Posterior cingulate gyrus (tissue), 11 donors: Measurements from ENCODE around the gene NLRP7.
A peak's percentile ranks its signal among the peaks of the same experiment; 100 is the strongest.
"Not testable (repeated sequence)": the region's sequence is repeated elsewhere in the genome, so short reads cannot be mapped to it uniquely, and the experiment has no call there.

Experiments
- DNase-seq, 10 donors: peaks; one replicate each; pipeline versions ENCODE4 v3.0.0 to v3.0.0-alpha.2; 2020 to 2021; ENCODE audit warnings: mixed read lengths in 3 of 10
- intact Hi-C: fragments of 100-400 bp; cut with DNase I; formaldehyde crosslinking; loops from one replicate; pipeline ENCODE4 v1.15.1; 2023

The NLRP7 gene

DNA sequence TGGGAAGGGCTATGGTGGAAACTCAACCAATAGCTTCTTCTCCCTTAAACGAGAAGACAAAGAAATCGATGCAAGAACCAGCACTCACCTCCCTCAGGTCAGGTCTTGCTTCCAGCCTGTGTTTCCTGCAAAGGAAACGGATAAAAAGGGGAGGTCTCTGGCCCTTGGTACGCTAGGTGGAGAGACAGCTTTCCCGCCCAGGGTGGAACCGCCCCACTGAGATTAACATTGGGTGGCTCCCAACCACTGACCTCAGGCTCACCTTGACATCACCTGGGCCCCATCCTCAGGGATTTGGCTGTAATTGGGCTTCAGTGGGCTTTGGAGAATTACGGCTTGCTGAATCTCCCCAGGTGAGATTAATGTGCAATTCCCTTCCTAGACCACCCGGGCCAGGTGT lies at the start of gene NLRP7:
TSS of gene NLRP7 (minus strand) at position 150 of the 400 bp plus-strand sequence.
- intact Hi-C loops = no loop called here
- DNase-seq = no peak

DNA sequence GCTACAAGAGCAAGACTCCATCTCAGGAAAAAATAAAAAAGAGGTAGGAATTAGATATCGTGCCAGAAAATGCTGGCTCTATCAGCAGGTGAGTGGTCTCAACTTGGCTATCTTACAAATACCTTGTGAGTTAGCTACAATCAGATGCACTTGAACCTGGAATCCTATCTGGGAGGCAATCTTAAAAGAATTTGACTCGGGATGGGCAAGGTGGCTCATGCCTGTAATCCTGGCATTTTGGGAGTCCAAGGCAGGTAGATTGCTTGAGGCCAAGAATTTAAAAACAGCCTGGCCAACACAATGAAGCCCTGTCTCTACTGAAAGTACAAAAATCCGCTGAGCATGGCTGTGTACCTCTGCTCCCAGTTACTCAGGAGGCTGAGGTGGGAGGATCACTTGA lies 48.2 kb upstream of the NLRP7 start:
- intact Hi-C loops = no loop called here

DNA sequence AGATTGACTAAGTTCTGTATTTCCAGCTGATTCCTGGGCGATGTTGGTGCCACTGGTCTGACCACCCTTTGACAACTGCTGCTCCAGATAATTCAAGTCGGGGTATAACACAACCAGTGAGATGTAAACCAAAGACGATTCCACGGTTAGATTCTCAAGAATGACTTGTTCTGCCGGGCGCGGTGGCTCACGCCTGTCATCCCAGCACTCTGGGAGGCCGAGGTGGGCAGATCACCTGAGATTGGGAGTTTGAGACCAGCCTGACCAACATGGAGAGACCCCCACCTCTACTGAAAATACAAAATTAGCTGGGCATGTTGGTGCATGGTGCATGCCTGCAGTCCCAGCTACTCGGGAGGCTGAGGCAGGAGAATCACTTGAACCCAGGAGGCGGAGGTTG lies 42.2 kb upstream of the NLRP7 start:
- intact Hi-C loops, DNase-seq: not testable (repeated sequence)

More for the DNA sequence above, 48.2 kb upstream of the NLRP7 start:
- no peak for DNase-seq

DNA sequence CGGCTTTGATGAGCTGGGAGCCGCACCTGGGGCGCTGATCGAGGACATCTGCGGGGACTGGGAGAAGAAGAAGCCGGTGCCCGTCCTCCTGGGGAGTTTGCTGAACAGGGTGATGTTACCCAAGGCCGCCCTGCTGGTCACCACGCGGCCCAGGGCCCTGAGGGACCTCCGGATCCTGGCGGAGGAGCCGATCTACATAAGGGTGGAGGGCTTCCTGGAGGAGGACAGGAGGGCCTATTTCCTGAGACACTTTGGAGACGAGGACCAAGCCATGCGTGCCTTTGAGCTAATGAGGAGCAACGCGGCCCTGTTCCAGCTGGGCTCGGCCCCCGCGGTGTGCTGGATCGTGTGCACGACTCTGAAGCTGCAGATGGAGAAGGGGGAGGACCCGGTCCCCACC lies 35.2 kb upstream of the NLRP7 start:
- DNase-seq = peak in 1 of 10 donors; percentile 71
- intact Hi-C loops = not testable (repeated sequence)

DNA sequence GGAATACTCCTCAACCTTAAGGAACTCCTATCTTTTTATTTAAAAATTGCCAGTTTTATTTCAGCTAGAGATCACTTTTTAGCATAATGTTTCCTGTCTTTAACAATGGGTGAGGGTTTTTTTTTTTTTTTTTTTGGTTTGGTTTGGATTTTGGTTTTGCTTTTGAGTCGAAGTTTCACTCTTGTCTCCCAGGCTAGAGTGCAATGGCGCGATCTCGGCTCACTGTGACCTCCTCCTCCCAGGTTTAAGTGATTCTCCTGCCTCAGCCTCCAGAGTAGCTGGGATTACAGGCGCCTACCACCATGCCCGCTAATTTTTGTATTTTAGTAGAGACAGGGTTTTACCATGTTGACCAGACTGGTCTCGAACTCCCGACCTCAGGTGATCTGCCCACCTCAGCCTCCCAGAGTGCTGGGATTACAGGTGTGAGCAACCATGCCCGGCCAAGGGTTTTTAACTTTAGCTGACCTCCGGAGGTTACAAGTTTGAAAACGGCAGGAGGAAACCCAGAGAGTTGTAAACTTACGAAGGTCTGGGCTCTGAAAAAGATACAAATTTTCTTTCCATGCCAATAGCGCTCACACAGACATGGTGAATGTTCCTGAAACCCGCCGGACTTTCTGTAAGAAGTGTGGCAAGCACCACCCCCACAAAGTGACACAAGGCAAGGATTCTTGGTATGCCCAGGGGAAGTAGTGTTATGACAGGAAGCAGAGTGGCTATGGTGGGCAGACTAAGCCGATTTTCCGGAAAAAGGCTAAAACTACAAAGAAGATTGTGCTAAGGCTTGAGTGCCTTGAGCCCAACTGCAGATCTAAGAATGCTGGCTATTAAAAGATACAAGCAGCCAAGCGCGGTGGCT lies 26.1 kb upstream of the NLRP7 start:
- intact Hi-C loops = not testable (repeated sequence)

DNA sequence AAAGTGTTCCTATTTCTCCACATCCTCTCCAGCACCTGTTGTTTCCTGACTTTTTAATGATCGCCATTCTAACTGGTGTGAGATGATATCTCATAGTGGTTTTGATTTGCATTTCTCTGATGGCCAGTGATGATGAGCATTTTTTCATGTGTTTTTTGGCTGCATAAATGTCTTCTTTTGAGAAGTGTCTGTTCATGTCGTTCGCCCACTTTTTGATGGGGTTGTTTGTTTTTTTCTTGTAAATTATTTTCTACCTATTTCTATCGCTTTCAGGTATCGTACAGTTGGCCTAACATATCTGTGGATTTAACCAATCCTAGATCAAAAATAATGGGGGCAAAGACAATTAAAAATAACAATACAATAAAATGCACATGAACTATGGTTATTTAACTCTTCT lies 24.1 kb upstream of the NLRP7 start:
- DNase-seq, intact Hi-C loops: not testable (repeated sequence)

More for the DNA sequence above, 26.1 kb upstream of the NLRP7 start:
- DNase-seq = peak in 1 of 10 donors; percentile 50

DNA sequence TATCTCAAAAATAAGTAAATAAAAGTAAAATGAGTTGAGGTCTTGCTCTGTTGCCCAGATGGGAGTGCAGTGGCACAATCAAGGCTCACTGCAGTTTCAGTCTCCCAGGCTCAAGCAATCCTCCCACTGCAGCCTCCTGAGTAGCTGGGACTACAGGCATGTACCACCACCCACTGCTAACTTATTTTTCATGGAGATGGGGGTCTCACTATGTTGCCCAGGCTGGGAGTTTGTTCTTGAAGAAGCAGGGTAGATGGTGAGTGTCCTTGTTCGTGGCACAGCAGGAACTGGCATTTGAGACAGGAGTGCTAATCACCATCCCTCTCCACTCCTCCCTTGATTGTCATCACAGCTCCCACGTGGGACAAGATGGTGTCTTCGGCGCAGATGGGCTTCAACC lies 22.3 kb upstream of the NLRP7 start:
- no peak for DNase-seq
- intact Hi-C loops = no loop called here

DNA sequence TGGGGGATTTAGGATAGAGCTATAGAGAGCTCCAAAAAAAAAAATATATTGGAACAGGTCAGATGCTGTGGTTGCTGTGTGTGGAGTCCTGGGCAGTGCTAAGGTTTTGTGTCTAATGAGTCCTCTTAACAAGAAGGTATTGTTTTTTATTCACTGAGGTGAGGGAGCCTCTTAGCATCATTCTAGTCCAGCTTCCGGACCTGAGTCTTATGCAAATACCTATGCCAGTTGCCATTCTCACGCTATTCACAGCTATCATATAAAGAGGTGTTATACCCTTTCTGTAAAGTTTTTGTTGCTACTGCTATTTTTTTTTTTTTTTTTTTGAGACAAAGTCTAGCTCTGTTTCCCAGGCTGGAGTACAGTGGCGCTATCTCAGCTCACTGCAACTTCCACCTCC lies 20.3 kb upstream of the NLRP7 start:
- intact Hi-C loops = no loop called here

DNA sequence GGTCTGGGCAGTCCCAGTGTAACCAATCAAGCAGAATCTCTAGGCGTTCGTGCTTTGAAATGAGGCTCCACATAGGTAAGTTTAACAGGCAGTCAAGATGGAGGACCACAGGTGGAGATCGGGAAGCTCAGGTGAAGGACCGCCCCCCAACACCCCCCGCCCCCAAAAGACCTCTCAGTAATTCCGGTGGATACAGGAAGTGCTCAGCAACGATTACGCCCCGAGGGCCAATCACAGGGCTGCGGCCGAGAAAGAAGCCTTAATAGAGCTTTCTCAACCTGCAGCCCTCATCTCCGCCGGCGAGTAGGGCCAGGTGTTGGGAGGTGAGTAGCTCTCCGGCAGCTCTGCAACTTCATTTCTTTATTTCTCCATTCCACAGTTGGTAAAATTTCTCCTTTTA lies 17.7 kb upstream of the NLRP7 start:
- DNase-seq, intact Hi-C loops: not testable (repeated sequence)

More for the DNA sequence above, 20.3 kb upstream of the NLRP7 start:
- no peak for DNase-seq

DNA sequence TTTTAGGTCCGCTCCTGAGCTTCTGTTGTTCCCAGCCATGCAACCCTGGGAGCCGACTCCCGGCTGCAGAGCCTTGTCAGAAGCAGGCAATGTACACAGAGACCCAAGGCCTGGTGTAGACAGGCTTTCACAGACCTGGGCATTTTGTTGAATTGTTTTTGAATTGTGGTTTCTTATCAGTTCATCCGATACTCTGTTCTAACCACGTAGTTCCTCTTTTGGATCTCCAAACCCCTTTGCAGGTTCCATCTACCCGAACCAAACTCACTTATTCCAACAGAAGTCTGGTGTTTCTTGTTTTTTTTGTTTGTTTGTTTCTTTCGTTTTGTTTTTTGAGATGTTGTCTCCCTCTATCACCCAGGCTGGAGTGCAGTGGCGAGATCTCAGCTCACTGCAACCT lies 12.5 kb upstream of the NLRP7 start:
- intact Hi-C loops = no loop called here
- no peak for DNase-seq

DNA sequence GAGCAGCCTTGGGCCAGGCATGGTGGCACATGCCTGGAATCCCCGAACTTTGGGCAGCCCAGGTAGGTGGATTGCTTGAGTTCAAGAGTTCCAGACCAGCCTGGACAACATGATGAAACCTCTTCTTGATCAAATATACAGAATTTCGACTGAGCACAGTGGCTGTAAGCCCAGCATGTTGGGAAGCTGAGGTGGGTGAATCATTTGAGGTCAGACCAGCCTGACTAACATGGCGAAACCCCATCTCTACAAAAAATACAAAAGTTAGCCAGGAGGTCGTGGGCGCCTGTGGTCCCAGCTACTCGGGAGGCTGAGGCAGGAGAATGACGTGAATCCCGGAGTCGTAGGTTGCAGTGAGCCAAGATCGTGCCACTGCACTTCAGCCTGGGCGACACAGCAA lies 8.0 kb upstream of the NLRP7 start:
- intact Hi-C loops = no loop called here
- DNase-seq = no peak

DNA sequence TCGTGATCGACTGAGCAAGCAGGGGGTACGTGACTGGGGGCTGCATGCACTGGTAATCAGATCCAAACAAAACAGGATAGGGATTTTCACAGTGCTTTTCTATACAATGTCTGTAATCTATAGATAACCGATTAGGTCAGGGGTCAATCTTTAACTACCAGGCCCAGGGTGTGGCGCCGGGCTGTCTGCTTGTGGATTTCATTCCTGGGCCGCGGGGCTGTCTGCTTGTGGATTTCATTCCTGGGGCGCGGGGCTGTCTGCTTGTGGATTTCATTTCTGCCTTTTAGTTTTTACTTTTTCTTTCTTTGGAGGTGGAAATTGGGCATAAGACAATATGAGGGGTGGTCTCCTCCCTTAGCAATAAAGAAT lies 6.0 kb upstream of the NLRP7 start:
- intact Hi-C loops, DNase-seq: not testable (repeated sequence)

DNA sequence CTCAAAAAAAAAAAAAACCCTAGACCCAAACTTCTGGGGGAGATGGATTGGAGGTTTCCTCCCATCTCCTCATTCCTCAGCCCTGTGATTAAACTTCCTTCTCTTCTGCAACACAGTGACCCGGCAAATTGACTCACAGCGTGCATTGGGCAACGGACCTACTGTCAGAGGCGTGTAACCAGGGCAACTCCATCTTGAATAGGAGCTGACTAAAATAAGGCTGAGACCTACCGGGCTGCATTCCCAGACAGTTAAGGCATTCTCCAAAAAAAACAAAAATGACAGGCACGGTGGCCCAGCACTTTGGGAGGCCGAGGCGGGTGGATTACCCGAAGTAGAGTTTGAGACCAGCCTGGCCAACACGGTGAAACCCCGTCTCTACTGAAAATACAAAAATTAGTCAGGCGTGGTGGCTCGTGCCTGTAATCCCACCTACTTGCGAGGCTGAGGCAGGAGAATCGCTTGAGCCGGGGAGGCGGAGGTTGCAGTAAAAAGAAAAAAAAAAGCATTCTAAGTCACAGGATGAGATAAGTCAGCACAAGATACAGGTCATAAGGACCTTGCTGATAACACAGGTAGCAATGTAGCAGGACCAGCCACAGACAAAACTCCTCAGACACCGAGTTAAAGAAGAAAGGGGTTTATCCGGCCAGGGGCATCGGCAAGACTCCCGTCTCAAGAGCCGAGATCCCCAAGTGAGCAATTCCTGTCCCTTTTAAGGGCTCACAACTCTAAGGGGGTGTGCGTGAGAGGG lies 5.4 kb upstream of the NLRP7 start:
- DNase-seq = peak; percentile 11 to 93 (median 44)
- intact Hi-C loops = no loop called here

DNA sequence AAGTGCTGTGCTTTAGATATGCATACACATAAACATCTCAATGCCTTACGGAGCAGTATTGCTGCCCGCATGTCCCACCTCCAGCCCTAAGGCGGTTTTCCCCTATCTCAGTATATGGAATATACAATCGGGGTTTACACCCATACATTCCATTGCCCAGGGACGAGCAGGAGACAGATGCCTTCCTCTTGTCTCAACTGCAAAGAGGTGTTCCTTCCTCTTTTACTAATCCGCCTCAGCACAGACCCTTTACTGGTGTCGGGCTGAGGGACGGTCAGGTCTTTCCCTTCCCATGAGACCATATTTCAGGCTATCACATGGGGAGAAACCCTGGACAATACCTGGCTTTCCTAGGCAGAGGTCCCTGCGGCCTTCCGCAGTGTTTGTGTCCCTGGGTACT lies 3.2 kb upstream of the NLRP7 start:
- intact Hi-C loops = not testable (repeated sequence)

DNA sequence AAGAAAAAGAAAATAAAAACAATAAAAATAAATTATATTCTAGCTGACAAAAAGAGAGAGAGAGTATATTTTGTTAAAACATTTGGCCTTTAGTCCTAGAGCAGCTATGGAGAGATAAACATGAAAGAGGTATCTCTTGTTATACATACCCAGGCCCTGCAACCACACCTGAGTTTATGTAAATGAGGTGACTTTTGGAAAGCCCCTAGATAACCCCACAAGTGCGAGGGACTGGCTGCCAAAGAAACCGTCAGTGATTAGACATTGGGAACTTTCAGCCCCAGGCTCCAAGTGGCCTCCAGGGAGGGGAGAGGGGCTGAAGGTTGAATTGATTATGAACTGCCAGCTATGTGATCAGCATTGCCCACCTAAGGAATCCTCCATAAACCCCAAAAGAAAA lies 2.1 kb upstream of the NLRP7 start:
- no peak for DNase-seq
- intact Hi-C loops = no loop called here

More for the DNA sequence above, 3.2 kb upstream of the NLRP7 start:
- DNase-seq = not testable (repeated sequence)

DNA sequence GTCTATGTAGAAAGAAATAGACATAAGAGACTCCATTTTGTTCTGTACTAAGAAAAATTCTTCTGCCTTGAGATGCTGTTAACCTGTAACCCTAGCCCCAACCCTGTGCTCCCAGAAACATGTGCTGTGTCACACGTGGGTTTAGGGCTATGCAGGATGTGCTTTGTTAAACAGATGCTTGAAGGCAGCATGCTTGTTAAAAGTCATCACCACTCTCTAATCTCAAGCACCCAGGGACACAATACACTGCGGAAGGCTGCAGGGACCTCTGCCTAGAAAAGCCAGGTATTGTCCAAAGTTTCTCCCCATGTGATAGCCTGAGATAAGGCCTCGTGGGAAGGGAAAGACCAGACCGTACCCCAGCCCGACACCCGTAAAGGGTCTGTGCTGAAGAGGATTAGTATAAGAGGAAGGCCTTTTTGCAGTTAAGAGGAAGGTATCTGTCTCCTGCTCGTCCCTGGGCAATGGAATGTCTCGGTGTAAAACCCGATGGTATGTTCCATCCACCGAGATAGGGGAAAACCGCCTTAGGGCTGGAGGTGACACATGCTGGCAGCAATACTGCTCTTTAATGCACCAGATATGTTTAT lies 3.5 kb downstream of the NLRP7 start:
- DNase-seq, intact Hi-C loops: not testable (repeated sequence)

DNA sequence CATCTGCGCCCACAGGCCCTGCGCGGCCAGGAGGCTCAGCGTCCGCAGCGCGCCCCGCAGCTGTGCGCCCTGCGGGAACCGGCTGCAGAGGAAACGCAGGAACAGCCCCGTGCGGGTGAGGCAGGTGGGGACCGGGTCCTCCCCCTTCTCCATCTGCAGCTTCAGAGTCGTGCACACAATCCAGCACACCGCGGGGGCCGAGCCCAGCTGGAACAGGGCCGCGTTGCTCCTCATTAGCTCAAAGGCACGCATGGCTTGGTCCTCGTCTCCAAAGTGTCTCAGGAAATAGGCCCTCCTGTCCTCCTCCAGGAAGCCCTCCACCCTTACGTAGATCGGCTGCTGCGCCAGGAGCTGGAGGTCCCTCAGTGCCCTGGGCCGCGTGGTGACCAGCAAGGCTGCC lies 7.8 kb downstream of the NLRP7 start:
- intact Hi-C loops, DNase-seq: not testable (repeated sequence)

DNA sequence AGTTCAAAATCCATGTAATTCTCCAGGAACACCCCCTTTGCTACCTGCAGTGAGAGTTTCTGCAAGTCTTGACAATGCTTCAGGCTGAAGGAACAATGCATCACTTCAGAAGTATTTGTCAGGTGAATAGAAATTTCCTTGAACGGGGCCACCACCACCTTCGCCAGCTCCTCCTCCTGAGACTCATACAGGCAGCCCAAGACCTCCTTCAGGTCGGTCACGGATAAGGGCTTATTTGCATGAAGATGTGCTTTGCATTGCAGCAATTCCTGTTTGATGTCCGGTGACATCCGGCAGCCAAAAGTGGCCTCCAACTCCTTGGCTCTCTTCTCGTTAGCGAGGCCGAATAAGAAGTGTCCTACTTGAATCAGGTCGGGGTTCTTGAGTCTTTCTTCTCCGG lies 8.4 kb downstream of the NLRP7 start:
- intact Hi-C loops = no loop called here
- DNase-seq = no peak

DNA sequence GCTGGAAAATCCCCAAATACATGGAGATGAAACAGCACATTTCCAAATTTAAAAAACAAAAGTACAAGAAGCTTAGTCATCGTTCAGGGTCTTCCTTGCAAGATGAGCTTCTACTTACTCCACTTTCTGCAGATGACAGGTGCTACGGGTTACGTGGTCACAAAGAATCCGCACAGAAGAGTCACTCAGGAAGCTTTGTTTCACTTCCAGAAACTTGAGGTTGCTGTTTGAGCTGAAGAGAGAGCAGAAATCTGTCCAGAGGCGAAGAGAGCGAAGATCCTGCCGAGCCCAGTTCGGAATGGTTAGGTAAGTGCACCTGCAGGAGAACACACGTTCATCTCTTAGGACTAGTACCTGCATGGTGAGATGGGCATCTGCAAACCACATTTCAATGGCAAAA lies 9.4 kb downstream of the NLRP7 start:
- DNase-seq = no peak
- intact Hi-C loops = no loop called here

DNA sequence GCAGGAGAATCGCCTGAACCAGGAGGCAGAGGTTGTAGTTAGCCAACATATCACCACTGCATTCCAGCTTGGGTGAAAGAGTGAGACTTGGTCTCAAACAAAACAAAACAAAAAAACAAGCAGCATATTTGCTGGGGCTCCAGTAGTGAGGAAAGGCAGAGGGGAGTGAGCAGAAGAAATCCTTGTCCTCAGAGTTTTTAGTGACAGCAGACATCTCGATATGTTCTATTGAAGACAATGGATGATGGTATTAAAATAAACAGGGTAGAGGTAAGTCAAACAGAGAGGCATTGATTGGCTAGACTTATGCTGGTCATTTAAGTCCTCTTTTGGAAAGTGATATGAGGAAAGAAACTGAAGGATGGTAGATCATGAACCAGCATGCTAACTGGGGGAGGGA lies 19.0 kb downstream of the NLRP7 start:
- DNase-seq = no peak
- intact Hi-C loops = no loop called here

DNA sequence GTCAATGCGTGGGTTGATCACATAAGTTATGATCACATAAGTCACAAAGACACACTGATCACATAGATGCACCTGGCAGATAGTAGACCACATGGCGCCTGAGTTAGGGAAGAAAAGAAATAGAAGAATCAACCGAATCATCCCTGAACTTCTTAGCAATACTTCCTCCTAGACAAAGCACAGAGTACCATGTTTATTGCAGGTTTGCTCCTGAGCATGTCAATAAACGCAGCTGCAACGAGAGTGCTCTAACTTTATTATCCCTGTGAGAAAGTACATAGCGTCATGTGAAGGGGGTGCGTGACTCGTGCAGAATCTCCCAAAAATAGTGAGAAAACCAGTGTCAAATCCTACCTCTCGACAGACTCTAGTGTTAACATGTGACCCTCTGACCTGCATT lies 24.1 kb downstream of the NLRP7 start:
- DNase-seq = no peak
- intact Hi-C loops = no loop called here
